HUDEP-2 (cell line): ENCODE results near the gene SRBD1.

Experiments used
- DNase-seq, 76 experiments: peaks; one replicate each; lab custom pipeline; 2025; ENCODE audit not compliant: unreplicated experiment in 76 of 76; lab: John Stamatoyannopoulos, UW

The SRBD1 gene

DNA sequence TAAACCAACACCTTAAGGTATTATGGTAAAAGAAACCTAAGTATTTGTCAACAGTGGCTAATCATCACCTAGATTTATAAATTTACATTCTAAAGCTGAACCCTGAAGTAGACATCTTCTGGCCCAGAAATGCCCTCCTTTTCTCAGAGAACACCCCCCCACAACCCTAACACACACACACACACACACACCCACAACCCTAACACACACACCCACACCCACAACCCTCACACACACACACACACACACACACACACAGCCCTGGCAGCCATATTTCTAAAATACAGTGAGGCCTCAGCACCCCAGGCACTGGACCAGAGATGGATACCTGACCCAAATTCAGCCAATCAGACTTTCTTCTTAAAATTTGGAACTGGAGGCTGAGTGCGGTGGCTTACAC is 14.3 kb downstream of the SRBD1 start:
- no peak for DNase-seq

DNA sequence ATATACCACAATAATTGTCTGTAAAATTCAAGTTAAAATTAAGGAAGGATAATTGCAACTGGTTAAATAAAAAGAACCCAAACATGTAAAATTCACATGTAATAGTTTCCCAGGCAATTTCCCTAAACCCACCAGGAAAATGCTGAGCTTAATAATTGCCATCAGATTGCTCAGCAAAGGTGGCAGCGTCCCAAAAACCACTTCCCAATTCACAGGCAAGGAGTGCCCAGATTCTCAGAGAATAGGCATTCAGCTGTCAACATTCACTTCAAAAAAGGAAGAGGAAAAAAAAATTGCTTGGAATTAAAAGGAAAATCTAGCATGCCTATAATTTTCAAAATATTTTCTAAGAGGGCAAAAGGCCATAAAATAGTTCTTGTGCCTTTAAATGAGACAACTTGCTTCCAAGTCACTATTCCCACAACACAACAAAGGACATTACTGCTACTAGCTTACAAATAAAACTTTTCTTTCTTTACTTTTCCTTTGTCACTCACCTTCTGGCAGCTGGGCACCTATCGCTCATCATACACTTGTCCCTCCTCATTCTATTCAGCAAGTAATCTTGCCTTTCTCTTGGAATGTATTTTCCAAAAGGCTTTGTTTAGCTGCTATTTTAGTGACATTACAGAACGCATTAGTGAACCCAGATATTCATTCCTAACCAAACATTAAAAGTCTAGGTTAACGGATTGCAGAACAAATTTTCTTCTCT is 15.2 kb downstream of the SRBD1 start:
- DNase-seq = no peak

DNA sequence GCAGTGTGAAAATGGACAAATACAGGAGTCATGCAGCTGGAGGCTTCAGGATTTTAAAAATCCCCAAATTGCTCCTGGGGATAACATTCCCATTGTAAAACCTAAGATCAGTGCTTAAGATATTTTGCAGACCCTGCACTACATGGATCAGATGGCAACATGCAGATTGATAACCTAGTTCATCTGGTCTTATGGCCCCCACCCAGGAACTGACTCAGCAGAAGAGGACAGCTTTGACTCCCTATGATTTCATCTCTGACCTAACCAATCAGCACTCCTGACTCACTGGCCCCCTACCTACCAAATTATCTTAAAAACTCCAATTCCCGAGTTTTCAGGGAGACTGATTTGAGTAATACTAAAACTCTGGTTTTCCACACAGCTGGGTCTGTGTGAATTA is 20.0 kb downstream of the SRBD1 start:
- no peak for DNase-seq

DNA sequence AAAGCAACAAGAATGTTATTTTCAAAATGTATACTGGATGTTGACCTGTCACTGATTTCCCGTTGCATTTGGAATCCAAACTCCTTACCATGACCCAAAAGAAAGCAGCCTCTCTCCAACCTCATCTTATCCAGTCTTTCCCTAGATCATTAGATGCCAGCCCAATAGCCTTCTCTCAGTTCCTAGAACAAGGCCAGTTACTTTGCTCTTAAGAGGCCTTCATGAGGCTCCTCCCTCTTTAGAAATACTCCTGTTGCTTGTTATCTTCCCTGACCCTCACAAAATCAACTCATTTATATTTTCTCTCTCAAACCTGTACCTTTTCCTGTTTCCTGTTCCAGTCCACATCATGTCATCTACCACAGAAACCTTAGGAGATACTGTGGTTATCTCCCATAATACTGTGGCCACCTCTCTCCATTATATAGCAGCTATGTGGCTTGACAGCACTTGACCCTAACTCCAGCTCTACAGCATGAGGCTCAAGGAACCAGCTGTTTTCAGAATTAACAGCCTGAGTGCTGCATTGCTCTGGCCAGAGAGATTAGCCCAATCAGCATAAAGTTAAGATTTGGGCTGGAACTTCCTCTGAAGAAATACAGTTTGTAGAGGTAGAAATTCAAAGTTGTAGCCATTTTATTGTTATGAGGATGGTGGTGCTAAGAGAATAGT is 22.8 kb downstream of the SRBD1 start:
- DNase-seq = peak in 1 of 76 experiments; percentile 18

DNA sequence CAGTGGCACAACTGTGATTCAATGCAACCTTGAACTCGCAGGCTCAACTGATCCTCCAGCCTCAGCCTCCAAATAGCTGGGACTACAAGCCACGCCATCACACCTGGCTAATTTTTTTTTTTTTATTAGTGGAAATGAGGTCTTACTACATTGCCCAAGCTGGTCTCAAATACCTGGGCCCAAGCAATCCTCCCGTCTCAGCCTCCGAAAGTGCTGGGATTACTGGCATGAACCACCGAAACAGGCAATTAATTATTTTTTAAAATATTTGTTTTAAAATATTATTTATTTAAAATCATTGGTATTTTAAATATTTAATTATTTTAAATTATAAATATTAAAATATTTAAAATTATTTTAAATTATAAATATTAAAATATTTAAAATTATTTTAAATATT is 24.5 kb downstream of the SRBD1 start:
- no peak for DNase-seq

DNA sequence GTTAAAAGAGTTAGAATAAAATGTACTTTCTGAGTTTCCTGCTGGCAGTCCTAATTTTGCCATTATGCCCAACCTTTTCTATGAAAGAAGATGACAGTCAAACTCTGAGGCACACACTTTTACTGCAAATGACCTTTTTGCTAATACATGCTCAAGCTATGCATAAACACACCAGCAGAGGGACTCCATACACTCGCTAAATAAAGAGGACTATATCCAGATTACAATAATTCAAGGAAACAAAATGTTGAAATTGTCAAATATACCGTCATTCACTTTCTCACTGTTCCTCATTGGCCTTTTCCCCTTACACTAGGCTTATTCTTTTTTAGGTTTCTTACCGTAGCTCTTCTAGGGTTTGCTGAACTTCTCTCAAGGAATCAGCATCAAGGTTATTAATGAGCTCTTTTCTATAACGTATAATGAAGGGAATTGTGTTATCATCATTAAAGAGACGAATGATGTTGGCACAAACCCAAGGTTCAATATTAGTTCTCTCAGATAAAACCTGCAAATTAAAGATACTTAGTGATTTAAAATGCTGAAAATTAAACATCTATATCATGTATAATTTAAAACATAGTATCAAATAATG is 25.7 kb downstream of the SRBD1 start:
- DNase-seq = peak in 12 of 76 experiments; percentile 5 to 40 (median 16)

DNA sequence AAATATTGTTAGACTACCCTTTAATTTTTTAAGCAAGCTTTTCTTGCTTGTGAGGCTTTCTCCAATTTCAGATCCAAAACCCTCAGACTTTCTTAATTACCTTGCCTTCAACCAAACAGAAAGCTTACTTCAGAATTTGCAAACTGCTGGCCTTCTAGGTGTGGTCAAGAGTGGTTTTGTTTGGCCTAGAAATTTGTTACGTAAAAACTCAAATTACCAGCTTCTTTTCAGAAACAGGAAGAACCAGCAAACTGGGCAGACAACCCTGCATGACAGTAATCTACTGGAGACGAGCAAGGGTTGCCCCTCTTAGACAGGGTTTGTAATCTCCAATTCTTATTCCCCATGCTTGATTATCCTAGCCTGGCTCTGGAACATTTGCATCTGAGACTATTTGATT is 27.1 kb downstream of the SRBD1 start:
- no peak for DNase-seq

DNA sequence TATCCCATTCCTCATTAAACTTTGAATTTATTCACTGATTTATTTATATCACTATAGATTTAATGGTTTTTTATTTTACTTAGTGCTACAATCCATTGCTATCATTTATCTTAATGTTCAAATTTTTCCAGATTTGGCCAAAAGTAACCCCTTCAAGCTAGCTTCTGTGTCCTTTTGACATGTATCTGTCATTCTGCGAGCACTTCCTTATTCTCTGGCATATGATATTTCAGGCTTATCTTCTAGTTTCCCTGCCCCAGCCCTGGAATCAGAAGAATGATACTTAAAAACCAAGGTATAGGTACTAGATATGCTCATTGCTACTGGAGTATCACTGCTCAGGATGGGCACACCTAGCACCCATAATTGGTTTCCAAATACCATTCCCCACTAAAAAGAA is 28.5 kb downstream of the SRBD1 start:
- DNase-seq = no peak

DNA sequence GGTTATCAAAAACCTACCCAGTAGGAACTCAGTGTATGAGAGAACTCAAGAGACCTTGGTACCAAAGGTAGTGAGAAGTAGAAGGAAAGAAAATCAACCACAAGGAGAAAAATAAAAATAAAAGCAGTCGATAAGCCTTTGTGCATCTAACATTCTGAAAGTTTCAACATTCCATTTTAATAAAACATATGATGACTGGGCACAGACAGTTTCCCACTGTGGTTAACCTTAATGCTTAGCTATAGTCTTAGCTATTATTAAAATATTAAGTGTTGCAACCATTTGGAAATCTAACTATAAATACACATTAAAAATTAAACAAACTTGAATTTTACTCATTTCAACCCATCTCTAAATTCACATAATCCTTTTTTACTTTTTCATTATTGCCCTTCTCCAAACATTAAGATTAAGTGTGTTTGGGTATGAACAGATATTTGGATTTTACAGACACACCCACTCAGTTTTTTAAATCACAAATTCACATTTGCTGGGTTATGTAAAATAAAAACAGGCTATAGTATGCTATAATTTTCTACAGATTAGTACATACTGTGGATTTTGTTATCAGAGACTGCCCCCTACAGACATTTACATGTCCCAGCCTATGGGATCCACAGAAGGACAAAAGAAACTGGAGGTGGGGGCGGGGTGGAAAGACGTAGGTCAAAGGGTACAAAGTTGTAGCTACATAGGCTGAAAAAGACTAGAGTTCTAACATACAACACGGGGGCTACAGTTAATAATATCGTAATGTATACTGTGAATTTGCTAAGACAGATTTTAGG is 32.8 kb downstream of the SRBD1 start:
- DNase-seq = peak in 13 of 76 experiments; percentile 2 to 38 (median 11)

DNA sequence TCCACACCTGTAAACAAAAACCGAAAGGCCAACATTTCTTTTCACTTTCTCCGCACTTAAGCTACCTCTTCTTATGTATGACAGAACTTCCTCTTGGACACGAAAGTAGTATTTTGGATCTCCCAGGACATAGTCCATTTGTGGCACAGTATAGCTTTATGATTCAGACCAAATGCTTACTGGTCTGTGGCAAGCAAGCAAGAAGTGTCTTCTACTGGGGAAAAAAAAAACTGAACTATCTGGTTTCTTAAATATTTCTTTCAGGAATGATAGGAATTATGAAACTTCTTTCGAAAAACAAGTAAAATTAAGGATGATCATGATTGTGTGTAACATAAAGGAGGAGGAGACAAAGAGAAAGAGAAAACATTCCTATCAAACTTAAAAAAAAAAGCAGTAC is 33.6 kb downstream of the SRBD1 start:
- DNase-seq = no peak

DNA sequence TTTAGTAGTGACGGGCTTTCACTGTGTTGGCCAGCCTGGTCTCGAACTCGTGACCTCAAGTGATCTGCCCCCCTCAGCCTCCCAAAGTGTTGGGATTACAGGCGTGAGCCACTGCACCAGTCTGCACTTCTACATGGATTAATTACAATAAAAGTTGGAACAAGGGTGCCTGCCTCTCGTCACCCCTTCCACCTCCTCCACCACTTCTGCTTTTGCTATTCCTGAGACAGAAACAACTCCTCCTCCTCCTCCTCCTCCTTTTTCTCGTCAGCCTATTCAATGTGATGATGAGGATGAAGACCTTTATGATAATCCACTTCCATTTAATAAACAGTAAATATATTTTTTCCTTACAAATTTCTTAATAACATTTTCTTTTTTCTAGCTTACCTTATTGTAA is 35.2 kb downstream of the SRBD1 start:
- no peak for DNase-seq

DNA sequence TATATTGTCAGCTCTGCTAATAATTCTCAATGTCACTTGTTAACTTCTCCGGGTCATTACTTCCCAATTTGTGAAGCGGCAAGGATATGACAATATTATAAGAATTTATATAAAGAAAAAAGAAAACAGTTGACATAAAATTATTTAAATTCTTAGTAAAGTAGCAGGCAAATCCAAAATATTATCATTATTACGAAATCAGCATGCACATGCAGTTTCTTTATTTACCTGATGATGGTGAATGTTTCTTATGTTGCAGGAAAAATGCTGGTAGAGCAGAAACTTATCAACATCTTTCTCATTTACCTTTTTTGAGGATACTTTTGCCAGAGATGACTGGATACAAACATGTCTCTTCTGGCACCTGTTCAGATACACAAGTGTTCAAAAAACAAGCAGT is 38.1 kb downstream of the SRBD1 start:
- no peak for DNase-seq

DNA sequence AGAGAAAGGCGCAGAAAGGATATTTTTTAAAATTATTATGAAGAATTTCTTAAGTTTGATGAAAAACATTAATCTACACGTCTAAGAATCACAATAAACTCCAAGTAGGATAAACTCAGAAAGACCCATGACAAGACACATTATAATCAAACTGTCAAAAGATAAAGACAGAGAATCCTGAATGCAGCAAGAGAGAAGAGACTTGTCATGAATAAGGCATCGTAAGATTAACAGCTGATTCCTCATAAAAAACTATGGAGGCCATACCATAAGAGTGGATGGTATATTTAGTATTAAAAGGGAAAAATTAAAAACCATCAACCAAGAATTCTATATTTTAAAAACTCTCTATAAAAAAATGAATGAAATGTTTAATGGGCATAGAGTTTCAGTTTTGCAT is 39.1 kb downstream of the SRBD1 start:
- DNase-seq = no peak

DNA sequence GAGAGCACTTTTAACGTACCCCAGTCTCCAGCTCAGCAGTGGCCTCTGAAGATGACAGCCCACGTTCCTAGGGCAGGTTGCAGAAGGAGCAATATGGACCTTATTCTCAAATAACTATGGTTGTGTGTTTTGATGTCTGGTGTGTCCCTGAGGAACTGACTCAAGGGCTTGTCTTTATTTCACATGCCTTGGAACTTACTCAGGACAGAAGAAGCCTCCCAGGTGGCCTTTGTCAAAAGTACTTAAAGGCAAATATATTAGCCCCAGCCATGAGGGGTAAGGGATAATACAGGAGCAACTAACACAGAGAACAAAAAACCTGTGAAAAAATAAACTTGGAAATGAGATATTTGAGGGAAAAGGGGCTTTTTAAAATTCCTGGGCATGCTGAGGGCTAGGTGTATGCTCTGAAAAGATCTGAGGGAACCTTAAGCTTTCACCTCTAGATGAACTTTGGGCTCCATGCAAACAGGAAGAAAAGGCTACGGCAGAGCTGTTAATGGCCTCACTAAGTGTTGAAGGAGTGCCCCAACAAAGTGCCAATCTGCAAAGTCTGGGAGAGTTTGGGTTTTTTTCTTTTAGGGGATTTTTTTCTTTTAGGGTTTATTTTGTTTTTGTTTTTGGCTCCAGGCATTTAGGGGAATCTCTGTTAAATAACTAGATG is 40.3 kb downstream of the SRBD1 start:
- no peak for DNase-seq

DNA sequence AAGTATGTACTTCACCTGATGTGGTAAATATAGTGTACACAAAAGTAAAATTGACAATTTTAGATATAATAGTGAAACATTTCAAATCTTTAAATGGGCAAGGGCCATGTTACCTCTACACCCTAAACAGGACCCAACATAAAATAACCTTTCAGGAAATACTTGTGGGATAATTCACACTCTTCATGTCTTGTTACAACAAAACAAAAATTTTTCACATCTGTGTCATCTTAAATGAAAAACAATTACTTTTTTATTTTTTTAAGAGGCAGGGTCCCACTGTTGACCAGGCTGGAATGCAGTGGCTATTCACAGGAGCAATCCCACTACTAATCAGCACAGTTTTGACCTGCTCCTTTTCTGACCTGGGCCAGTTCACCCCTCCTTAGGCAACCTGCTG is 42.1 kb downstream of the SRBD1 start:
- no peak for DNase-seq

DNA sequence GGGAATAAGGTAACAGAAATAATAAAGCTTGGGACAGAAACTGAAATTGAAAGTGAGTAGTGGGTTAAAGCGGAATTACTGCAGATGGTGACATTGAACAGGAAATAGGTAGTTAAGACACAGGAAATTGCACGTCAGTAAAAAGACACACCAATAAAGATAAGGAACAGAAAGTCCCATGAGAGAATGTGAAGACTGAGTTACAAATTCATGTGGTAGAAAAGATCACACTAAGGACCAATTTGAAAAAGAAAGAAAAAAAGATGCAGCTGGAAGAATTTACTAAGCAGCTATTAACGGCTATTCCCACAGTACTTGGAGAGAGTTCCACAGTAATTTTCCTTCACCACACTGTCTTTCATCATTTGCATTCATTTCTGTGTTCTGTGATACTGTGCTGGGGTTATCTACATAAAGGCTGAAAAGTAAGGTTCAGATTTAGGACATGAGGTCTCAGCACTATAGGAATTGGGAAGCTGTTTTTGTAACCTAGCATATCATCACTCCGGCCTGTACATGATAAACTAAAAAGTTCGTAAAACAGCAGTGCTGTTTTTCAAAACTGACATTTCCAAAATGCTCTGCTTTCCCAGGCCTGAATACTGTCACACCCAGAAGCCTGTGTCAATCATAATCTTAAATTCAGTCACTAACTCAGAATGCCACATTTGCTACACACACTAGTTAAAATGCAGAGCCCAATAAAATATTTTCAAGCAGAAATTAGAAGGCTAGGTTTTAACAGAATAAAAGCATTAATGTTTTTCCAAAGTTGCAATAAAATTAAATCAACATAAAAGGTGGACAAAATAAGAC is 42.9 kb downstream of the SRBD1 start:
- peak in 3 of 76 experiments; percentile 8 to 45 (median 21) for DNase-seq

DNA sequence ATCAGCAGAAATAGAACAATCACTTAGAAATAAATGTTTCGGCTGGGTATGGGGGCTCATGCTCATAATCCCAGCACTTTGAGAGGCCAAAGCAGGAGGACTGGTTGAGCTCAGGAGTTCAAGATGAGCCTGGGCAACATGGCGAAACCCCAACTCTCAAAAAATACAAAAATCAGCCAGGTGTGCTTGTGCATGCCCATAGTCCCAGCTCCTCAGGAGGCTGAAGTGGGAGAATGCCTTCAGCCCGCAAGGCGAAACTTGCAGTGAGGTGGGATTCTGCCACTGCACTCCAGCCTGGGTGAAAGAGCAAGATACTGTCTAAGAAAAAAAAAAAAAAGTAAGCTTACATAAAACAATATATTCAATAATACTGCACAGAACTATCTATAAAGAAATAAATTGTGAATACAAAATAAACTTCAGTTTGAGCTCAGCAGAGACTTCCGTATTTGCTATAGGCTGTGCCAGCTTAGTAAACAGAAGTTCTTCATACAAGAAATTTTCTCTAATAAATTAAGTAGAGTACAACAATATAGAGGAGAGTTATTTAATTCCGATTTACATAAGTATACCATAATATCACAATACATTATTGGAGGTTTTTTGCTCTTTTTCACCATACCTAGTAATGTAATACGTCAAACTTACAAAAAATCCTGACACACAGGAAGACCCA is 43.6 kb downstream of the SRBD1 start:
- DNase-seq = no peak

DNA sequence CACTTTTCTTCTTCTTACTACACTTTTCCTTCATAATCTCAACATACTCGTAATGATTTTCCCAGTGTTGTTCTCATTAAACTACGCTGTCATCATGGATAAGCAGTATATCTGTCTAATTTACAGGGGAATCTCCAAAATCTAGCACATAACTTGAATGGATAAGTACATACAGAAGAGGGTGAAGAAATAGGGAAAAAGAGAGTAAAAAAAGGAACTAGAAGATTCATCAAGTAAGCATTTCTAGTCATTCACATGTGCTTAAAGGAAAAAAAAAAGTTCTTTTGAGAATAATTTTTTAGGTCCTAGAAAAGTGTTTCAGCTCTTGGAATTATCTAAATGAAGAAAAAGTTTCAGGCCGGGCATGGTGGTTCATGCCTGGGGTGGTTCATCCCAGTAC is 51.6 kb downstream of the SRBD1 start:
- DNase-seq = no peak

DNA sequence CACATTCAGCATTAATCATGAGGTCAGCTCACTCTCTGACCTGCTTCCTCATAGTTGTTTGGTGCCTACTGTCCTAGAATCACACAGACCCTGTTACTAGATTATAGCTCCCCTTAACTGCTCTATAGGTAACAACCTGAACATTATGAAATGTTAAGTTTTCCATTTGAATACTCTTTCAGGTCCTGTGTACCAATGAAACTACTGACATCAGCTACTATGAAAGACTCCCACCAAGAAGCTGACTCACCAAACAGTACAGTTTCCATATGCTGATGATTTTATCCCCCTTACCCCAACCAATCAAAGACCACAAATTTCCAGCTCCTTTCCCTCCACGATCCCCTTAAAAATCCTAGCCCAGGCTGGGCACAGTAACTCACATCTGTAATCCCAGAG is 56.3 kb downstream of the SRBD1 start:
- peak in 1 of 76 experiments; percentile 15 for DNase-seq
